Left ventricle myocardium inferior (tissue), 1 donor: ENCODE data around the gene ANKRD31. TPM values are rescaled to one million over a fixed set of nuclear protein-coding genes. Genes with fewer than 3 reads are reported as not detected.
"Not testable (repeated sequence)": the region's sequence is repeated elsewhere in the genome, so short reads cannot be mapped to it uniquely, and the experiment has no call there.

ENCODE experiments used
- DNase-seq: peaks from one replicate; pipeline ENCODE4 v3.0.0-alpha.2; 2020
- H3K27ac ChIP-seq: fragments of 200-600 bp; replicated peaks from 2 replicates; pipeline ENCODE4 v1.8.0; 2021
- H3K27me3 ChIP-seq: fragments of 200-600 bp; 2 replicates; pipeline ENCODE4 v1.8.0; 2021; ENCODE audit warnings: low read depth
- H3K36me3 ChIP-seq: fragments of 200-600 bp; 2 replicates; pipeline ENCODE4 v1.8.0; 2021
- H3K4me1 ChIP-seq: fragments of 200-600 bp; 2 replicates; pipeline ENCODE4 v1.8.0; 2021
- H3K4me3 ChIP-seq: fragments of 200-600 bp; 2 replicates; pipeline ENCODE4 v1.8.0; 2021; ENCODE audit warnings: mild to moderate bottlenecking, moderate library complexity
- H3K9me3 ChIP-seq: fragments of 200-600 bp; replicated peaks from 2 replicates; pipeline ENCODE4 v1.8.0; 2021
- intact Hi-C: fragments of 100-400 bp; cut with micrococcal nuclease; formaldehyde crosslinking; loops from one replicate; pipeline ENCODE4 v1.11.0; 2022
- total RNA-seq: library from RNA; stranded (reverse); fragmentation: NEBNext Ultra II Directional; extraction: Animal tissue kit (Norgen Biotek cat#: 25700); gene quantifications from one replicate; pipeline ENCODE4 v1.2.1, GENCODE V29; 2021
- TF ChIP-seq, protein P1 (sequence below): fragments of 200-600 bp; IDR thresholded peaks from 2 replicates; pipeline ENCODE4 v1.8.0; 2021; ENCODE audit warnings: antibody characterized with exemption, mild to moderate bottlenecking, borderline replicate concordance
- donor health status: DM: no; HTN: yes; CAD: no; lungs with severe emphysema.

ANKRD31 gene
- total RNA-seq, 1 donor from 2014 or later: 0.11 TPM

DNA sequence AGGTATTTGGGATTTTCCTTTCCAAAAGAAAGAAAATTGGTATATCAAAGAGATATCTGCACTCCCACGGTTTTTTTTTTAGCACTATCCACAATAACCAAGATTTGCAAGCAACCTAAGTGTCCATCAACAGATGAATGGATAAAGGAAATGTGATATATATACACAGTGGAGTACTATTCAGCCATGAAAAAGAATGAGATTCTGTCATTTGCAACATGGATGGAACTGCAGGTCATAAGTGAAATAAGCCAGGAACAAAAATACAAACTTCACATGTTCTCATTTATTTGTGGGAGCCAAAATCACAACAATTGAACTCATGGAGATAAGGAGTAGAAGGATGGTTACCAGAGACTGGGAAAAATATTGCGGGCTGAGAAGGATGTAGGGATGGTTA, 9.8 kb downstream of the ANKRD31 start:
- H3K9me3 ChIP-seq: no peaks in the 10 kb centered on the region
- no peaks in the 10 kb centered on the region for H3K4me1 ChIP-seq
- no peak overlapping the region for H3K4me3 ChIP-seq
- no peak overlapping the region for H3K27ac ChIP-seq
- H3K36me3 ChIP-seq: no peaks in the 10 kb centered on the region
- TF ChIP-seq, protein P1, sequence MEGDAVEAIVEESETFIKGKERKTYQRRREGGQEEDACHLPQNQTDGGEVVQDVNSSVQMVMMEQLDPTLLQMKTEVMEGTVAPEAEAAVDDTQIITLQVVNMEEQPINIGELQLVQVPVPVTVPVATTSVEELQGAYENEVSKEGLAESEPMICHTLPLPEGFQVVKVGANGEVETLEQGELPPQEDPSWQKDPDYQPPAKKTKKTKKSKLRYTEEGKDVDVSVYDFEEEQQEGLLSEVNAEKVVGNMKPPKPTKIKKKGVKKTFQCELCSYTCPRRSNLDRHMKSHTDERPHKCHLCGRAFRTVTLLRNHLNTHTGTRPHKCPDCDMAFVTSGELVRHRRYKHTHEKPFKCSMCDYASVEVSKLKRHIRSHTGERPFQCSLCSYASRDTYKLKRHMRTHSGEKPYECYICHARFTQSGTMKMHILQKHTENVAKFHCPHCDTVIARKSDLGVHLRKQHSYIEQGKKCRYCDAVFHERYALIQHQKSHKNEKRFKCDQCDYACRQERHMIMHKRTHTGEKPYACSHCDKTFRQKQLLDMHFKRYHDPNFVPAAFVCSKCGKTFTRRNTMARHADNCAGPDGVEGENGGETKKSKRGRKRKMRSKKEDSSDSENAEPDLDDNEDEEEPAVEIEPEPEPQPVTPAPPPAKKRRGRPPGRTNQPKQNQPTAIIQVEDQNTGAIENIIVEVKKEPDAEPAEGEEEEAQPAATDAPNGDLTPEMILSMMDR: no peak
- peaks cover 6% of the 10 kb centered on the region for H3K27me3 ChIP-seq
- intact Hi-C loops: no loop called here
- no peak for DNase-seq

DNA sequence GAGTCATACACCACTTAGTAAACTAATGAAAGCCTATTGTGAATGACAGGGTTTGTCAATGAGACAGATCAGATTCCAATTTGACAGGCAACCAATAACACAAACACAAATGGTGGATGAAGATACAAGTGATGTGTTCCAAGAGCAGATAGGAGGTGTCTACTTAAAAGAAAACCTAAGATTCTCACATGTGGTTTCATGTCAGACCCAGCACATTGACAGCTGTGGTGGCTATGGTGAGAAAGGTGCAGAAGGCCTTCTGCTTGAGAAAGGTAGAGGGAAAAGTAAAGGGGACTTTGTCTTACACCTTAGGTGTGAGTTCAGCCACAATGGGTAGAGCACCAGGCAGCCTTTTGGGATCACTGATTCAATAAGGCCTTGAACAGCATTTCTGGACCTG, 11.2 kb downstream of the ANKRD31 start:
- Histone ChIP-seq H3K4me3 (no peak overlapping the region), H3K9me3 (peaks cover 6% of the 10 kb centered on the region), H3K27ac (no peak overlapping the region), H3K36me3 (no peaks in the 10 kb centered on the region), H3K4me1 (no peaks in the 10 kb centered on the region), H3K27me3 (no peaks in the 10 kb centered on the region)
- intact Hi-C loops: no loop called here
- DNase-seq: no peak
- TF ChIP-seq, protein P1: no peak

DNA sequence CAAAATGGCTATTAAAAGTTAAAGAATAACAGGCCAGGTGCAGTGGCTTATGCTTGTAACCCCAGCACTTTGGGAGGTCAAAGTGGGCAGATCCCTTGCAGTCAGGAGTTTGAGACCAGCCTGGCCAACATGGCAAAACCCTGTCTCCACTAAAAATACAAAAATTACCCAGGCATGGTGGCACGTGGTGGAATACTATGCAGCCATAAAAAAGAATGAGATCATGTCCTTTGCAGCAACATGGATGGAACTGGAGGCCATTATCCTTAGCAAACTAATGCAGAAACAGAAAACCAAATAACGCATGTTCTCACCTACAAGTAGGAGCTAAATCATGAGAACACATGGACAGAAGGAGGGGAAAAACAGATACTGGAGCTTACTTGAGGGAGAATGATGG, 15.9 kb downstream of the ANKRD31 start:
- H3K27ac ChIP-seq, H3K27me3 ChIP-seq, H3K36me3 ChIP-seq, DNase-seq, intact Hi-C loops, H3K4me1 ChIP-seq, H3K4me3 ChIP-seq: not testable (repeated sequence)
- peaks cover 23% of the 10 kb centered on the region for H3K9me3 ChIP-seq

DNA sequence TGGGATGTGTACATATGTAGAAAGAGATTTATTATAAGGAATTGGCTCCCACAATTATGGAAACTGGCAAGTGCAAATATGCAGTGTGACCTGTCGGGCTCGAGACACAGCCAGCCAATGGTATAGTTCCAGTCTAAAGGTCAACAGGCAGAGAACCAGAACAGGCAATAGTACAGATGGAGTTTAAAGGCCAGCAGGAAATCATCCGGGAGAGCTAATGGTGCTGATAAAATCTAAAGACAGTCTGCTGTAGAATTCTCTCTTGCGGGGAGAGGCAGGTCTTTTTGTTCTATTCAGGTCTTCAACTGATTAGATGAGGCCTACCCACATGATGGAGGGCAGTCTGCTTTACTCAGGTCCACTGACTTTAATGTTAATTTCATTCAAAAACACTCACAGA, 21.8 kb downstream of the ANKRD31 start:
- no peak overlapping the region for H3K4me3 ChIP-seq
- no peak overlapping the region for H3K27ac ChIP-seq
- H3K27me3 ChIP-seq: no peaks in the 10 kb centered on the region
- no peak for DNase-seq
- TF ChIP-seq, protein P1: no peak
- intact Hi-C loops: no loop called here
- H3K9me3 ChIP-seq: peaks cover 15% of the 10 kb centered on the region
- no peaks in the 10 kb centered on the region for H3K36me3 ChIP-seq
- no peaks in the 10 kb centered on the region for H3K4me1 ChIP-seq

DNA sequence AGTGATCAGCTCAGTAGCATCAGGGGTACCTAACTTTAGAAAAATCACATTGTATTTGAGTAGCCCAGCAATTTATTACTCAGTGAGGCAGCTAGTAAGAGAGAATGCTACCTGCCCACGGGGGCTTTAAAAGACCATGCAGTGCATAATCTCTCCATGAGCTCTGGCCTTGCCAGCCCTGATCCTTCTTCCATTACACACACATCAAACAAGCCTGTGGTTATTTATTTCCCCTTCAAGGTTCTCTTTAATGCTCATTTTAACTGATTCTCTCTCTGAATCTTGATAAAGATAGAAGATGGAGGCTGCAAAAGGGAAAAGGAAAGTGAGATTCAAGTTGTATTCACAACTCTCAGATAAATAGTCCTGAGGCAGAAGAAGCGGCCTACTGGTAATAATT, 22.3 kb downstream of the ANKRD31 start:
- no peaks in the 10 kb centered on the region for H3K27me3 ChIP-seq
- no peak overlapping the region for H3K27ac ChIP-seq
- intact Hi-C loops: no loop called here
- no peaks in the 10 kb centered on the region for H3K4me1 ChIP-seq
- no peak for DNase-seq
- H3K4me3 ChIP-seq: no peak overlapping the region
- peaks cover 15% of the 10 kb centered on the region for H3K9me3 ChIP-seq
- TF ChIP-seq, protein P1: no peak
- H3K36me3 ChIP-seq: no peaks in the 10 kb centered on the region

DNA sequence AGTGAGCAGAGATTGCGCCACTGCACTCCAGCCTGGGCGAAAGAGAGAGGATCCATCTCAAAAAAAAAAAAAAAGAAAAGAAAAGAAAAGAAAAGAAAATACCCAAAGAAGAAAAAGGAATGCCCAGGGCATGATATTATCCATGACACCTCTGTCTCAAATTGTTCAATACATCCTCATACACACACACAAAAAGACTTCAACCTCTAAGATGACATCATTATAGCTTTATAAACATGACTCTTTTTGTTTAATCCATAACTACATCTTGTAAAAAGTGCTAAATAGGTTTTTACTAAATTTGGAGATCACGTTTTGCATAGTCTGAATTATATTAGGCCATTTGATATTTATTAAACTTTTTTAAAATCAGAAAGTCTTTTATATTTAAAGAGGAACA, 33.1 kb downstream of the ANKRD31 start:
- no peaks in the 10 kb centered on the region for H3K36me3 ChIP-seq
- H3K9me3 ChIP-seq: no peaks in the 10 kb centered on the region
- TF ChIP-seq, protein P1: no peak
- no peak overlapping the region for H3K4me3 ChIP-seq
- H3K4me1 ChIP-seq: no peaks in the 10 kb centered on the region
- no peak for DNase-seq
- no peaks in the 10 kb centered on the region for H3K27me3 ChIP-seq
- intact Hi-C loops: no loop called here
- H3K27ac ChIP-seq: no peak overlapping the region
